C4-2B (cell line): Measurements from ENCODE around the gene B2M.
"Not testable (repeated sequence)": the region's sequence is repeated elsewhere in the genome, so short reads cannot be mapped to it uniquely, and the experiment has no call there.

ENCODE experiments used
- H3K27ac ChIP-seq: fragments of 450-650 bp; 2 replicates; pipeline ENCODE4 v1.5.1; 2017
- CTCF ChIP-seq: fragments of 450-650 bp; conservative IDR thresholded peaks from 2 replicates; pipeline ENCODE4 v1.5.1; 2017; ENCODE audit warnings: mild to moderate bottlenecking
- ZFX ChIP-seq: fragments of 450-650 bp; IDR thresholded peaks from 2 replicates; pipeline ENCODE4 v1.6.1; 2017

The B2M gene

GRCh38 chr15:44734839-44735481 is 23.6 kb downstream of the B2M start:
- no peak overlapping the region for H3K27ac ChIP-seq
- TF ChIP-seq CTCF (no peak), ZFX (no peak)

DNA sequence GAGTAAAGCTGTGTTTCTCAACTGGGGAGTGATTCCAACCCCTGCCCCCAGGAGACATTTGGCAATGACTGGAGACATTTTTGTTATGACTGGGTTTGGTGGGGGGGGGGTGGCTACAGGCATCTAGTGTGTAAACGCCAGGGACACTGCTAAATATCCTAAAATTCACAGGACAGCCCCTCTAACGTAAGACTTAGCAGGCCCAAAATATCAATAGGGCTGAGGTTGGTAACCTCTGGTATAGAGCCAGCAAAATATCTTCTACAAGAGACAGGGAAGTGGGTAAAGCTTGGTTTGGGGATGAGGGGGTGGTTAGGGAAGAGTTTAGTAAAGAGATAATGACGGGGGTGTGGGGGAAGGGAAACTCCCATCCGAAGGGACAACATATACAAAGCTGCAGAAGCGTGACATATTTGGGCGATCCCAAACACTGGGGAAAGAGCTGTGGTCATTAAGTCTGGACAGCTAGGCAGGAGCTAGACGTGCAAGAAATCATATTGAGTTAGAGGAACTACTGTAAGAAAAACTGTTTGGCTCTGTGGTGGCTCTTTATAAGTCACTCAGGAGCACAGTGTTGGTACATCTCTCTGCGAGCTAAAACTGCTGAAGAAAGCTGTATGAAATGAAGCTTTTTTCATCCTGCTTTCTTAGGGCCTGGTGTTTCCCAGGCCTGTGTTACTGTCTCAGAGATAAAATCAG is 24.3 kb downstream of the B2M start:
- H3K27ac ChIP-seq: no peak overlapping the region
- TF ChIP-seq CTCF (no peak), ZFX (no peak)

GRCh38 chr15:44736181-44736765 is 25.0 kb downstream of the B2M start, which contains the start of gene TRIM69:
Gene TRIM69, plus strand, starts transcription at chr15:44736528. Its CDS starts 177 bp downstream, at chr15:44736705.
- no peak for TF ChIP-seq ZFX
- TF ChIP-seq CTCF: no peak
- no peak within 1 kb of the TSS for H3K27ac ChIP-seq

DNA sequence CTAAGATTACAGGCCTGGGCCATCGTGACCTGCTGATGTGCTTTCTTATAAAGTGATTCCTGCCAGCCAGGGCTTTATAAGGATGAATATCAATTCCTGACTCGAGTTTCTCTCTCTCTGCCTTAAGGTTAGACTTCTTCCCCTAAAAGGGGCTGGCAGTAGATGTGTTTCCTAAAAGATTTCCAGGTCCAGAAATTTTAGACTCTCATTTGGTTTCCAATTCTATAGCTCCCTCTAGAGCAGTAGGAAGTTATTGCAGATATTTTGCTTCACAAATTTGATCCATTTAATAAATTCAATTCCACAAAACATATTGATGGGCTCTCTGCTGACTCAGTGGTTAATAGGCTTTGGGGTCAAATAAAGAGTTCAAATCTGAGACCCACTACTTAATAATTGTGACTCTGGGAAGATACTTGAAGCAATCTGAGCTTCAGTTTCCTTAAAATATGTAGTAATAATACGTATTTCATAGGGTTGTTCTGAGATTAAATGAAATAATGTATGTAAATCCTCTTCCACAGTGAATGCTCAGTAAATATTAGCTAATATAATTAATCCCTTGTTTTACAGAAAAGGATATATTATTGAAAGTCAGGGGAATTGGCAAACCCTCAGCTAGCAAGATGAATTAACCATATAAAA is 27.1 kb downstream of the B2M start:
- TF ChIP-seq ZFX (no peak), CTCF (peak; percentile 85)
- no peak overlapping the region for H3K27ac ChIP-seq

GRCh38 chr15:44739222-44739847 is 28.0 kb downstream of the B2M start:
- not testable (repeated sequence) for H3K27ac ChIP-seq

DNA sequence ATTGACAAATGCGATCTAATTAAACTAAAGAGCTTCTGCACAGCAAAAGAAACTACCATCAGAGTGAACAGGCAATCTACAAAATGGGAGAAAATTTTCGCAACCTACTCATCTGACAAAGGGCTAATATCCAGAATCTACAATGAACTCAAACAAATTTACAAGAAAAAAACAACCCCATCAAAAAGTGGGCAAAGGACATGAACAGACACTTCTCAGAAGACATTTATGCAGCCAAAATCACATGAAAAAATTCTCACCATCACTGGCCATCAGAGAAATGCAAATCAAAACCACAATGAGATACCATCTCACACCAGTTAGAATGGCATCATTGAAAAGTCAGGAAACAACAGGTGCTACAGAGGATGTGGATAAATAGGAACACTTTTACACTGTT is 32.1 kb downstream of the B2M start:
- H3K27ac ChIP-seq: not testable (repeated sequence)

DNA sequence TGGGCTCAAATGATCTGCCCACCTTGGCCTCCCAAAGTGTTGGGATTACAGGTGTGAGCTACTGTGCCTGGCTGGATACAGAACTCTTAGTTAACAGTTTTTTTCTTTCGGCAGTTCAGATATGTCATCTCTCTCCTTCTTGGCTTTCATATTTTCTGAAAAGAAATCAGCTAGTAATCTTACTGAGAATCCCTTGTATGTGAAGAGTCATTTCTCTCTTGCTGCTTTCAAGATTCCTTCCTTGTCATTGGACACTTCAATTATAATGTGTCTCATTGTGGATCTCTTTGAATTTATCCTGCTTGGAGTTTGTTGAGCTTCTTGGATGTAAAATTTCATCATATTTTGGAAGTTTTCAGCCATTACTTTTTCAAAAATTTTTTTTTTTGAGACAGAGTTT is 42.0 kb downstream of the B2M start:
- no peak overlapping the region for H3K27ac ChIP-seq
- no peak for TF ChIP-seq CTCF
- no peak for TF ChIP-seq ZFX

GRCh38 chr15:44763187-44763586 is 51.9 kb downstream of the B2M start:
- TF ChIP-seq CTCF (no peak), ZFX (no peak)

More at GRCh38 chr15:44763187-44763586, 51.9 kb downstream of the B2M start:
- H3K27ac ChIP-seq: no peak overlapping the region
